Spleen (tissue), 11 donors: Measurements from ENCODE around the gene DLG5. TPM values are rescaled to one million over a fixed set of nuclear protein-coding genes. Genes with fewer than 3 reads are reported as not detected.

Source experiments
- DNase-seq: peaks from one replicate; pipeline ENCODE4 v3.0.0-alpha.2; 2020
- H3K27ac ChIP-seq, 8 donors: fragments of 200-600 bp; sonication (generic) in 7 of 8; 1 replicate in 4 of 8; 2 replicates in 4 of 8; pipeline versions ENCODE4 v1.5.0 to v1.8.0; 2016 to 2021; ENCODE audit warnings: inconsistent platforms in 4 of 8, mild to moderate bottlenecking in 4 of 8, moderate library complexity in 1 of 8
- H3K27me3 ChIP-seq, 7 donors: fragments of 200-600 bp; sonication (generic) in 6 of 7; replicated peaks in 1 of 7; 1 replicate in 4 of 7; 2 replicates in 3 of 7; pipeline versions ENCODE4 v1.5.0 to v1.8.0; 2016 to 2021; ENCODE audit warnings: inconsistent platforms in 3 of 7, mild to moderate bottlenecking in 1 of 7
- H3K36me3 ChIP-seq, 6 donors: fragments of 200-600 bp; sonication (generic) in 5 of 6; 1 replicate in 4 of 6; 2 replicates in 2 of 6; pipeline versions ENCODE4 v1.5.0 to v1.8.0; 2016 to 2021; ENCODE audit warnings: inconsistent platforms in 2 of 6
- H3K4me1 ChIP-seq, 6 donors: fragments of 200-600 bp; sonication (generic) in 5 of 6; 1 replicate in 3 of 6; 2 replicates in 3 of 6; pipeline versions ENCODE4 v1.5.0 to v1.8.0; 2016 to 2021; ENCODE audit warnings: inconsistent platforms in 3 of 6
- H3K4me3 ChIP-seq, 8 donors: fragments of 200-600 bp; sonication (generic) in 7 of 8; 1 replicate in 4 of 8; 2 replicates in 4 of 8; pipeline versions ENCODE4 v1.5.0 to v1.8.0; 2016 to 2021; ENCODE audit warnings: inconsistent platforms in 4 of 8, mild to moderate bottlenecking in 4 of 8, moderate library complexity in 2 of 8
- H3K9me3 ChIP-seq, 8 donors: fragments of 200-600 bp; sonication (generic) in 7 of 8; 1 replicate in 4 of 8; 2 replicates in 4 of 8; pipeline versions ENCODE4 v1.5.0 to v1.8.0; 2016 to 2021; ENCODE audit warnings: inconsistent platforms in 4 of 8
- POLR2A ChIP-seq, 3 donors: fragments of 450-650 bp; IDR thresholded peaks; one replicate each; pipeline ENCODE4 v1.5.1; 2017; ENCODE audit warnings: antibody characterized with exemption in 3 of 3, mild to moderate bottlenecking in 1 of 3
- POLR2AphosphoS5 ChIP-seq, 3 donors: sonication (generic); formaldehyde crosslinking; IDR thresholded peaks; one replicate each; pipeline ENCODE4 v1.5.1; 2017; ENCODE audit warnings: antibody characterized with exemption in 3 of 3
- WGBS, 5 donors: extraction: QIAGEN DNeasy Blood & Tissue Kit in 3 of 5; methylation state at CpG; one replicate each; pipeline versions ENCODE4 v1.1.5 to v1.1.7; 2013 to 2018; 5-methylcytosine and 5-hydroxymethylcytosine counted together
- intact Hi-C: fragments of 100-400 bp; cut with DNase I; formaldehyde crosslinking; loops from one replicate; pipeline ENCODE4 v1.15.0; 2023; ENCODE audit warnings: low total_unique reads
- polyA plus RNA-seq, 3 donors: library from polyadenylated mRNA; stranded (reverse); fragments of 200-250 nt; gene quantifications; one replicate each; pipeline ENCODE4 v1.2.1, GENCODE V29; 2013
- total RNA-seq, 7 donors: library from RNA; depleted of rRNA in 3 of 7; stranded (reverse); fragments of >200 nt in 3 of 7; fragmentation: NEBNext Ultra II Directional in 4 of 7; extraction: Animal tissue kit (Norgen Biotek cat#: 25700) in 4 of 7; gene quantifications; one replicate each; pipeline versions ENCODE4 v1.1.0 to v1.2.1, GENCODE V29; 2016 to 2021
- TF ChIP-seq, protein P1 (sequence below), 11 experiments: fragments of 200-600 bp in 7 of 11; fragments of 450-650 bp in 4 of 11; sonication (generic) in 4 of 11; IDR thresholded peaks in 8 of 11; conservative IDR thresholded peaks in 3 of 11; 1 replicate in 7 of 11; 2 replicates in 4 of 11; pipeline versions ENCODE4 v1.4.0 to v1.8.0; 2016 to 2021; ENCODE audit warnings: antibody characterized with exemption in 11 of 11, inconsistent platforms in 4 of 11, mild to moderate bottlenecking in 1 of 11
- donor health status: healthy with polysubstance abuse.
- donor health status: DM: no; HTN: no; CAD: no; lungs with moderate emphysema.
- donor health status: DM: no; HTN: no; CAD: no.
- donor health status: Bipolar disorder and iron deficiency.
- donor health status: healthy.
- donor health status: DM: no; HTN: no; CAD: no.
- donor health status: DM: yes; HTN: yes; CAD: no.

The DLG5 gene
- total and polyA plus RNA-seq, 10 donors: 2.0 to 14.4 (median 8.8) TPM

DNA sequence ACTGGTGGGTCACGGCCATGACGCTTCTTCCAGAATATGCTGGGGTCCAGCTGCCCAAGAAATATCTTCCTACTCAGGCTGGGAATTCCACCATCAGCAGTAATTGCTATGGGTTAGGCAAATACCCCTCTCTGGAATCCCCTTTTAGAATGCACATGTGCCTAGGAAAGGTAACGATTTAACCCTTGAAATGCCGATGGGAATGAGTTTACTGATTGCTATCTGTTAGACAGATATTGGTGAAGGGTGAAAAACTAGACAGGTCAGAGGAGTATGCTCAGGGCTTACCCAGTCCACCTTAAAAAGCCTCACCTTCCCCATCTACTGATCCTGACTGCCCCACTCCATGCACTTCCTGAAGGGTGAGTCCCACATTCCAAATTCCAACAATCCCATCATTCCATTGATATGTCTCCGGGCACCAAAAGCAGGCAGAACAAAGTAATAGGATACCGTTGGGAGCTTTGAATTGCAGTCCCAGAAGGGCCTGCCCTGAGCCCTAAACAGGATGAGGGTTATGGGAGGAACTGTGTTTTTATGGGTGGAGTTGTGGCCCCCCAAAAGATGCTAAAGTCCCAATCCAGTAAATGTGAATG is 59.3 kb downstream of the DLG5 start:
- H3K27ac ChIP-seq: no peak overlapping the region
- intact Hi-C loops: no loop called here
- H3K4me1 ChIP-seq: peaks cover 0 to 22% (median 2%) of the 10 kb centered on the region in 6 donors
- WGBS, 5 donors: 87 to 95% (median 90%) methylated on average over 6 of the region's 6 CpGs
- H3K27me3 ChIP-seq: no peaks in the 10 kb centered on the region
- TF ChIP-seq POLR2A (IDR thresholded peaks at IDR 0.05) (no peak), POLR2AphosphoS5 (IDR thresholded peaks at IDR 0.05) (no peak)
- TF ChIP-seq, protein P1, sequence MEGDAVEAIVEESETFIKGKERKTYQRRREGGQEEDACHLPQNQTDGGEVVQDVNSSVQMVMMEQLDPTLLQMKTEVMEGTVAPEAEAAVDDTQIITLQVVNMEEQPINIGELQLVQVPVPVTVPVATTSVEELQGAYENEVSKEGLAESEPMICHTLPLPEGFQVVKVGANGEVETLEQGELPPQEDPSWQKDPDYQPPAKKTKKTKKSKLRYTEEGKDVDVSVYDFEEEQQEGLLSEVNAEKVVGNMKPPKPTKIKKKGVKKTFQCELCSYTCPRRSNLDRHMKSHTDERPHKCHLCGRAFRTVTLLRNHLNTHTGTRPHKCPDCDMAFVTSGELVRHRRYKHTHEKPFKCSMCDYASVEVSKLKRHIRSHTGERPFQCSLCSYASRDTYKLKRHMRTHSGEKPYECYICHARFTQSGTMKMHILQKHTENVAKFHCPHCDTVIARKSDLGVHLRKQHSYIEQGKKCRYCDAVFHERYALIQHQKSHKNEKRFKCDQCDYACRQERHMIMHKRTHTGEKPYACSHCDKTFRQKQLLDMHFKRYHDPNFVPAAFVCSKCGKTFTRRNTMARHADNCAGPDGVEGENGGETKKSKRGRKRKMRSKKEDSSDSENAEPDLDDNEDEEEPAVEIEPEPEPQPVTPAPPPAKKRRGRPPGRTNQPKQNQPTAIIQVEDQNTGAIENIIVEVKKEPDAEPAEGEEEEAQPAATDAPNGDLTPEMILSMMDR (IDR thresholded peaks at IDR 0.05 in 8 of 11, conservative IDR thresholded peaks at IDR 0.05 in 3 of 11): no peak
- no peak for DNase-seq
- H3K4me3 ChIP-seq: no peak overlapping the region
- no peaks in the 10 kb centered on the region for H3K9me3 ChIP-seq
- peaks cover 0 to 4% (median 0%) of the 10 kb centered on the region in 6 donors for H3K36me3 ChIP-seq

DNA sequence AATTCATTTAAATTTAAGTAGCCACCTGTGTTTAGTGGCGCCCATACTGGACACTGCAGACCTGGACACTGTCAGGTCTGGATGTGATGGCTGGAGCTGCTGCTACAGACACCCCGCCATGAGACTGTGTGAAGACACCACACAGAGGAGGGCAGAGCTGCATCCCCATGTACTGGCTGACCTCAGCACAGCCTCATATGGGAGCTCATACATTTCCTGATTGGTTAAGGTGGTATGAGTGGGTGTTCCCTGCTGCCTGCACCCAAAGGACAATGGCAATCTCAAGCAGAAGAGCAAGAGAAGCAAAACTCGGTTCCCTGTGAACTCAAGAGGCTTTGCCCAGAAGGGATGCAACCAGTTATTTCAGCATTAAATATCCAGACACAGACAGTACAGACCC is 60.0 kb downstream of the DLG5 start:
- H3K4me3 ChIP-seq: no peak overlapping the region
- peaks cover 0 to 22% (median 0%) of the 10 kb centered on the region in 6 donors for H3K4me1 ChIP-seq
- H3K9me3 ChIP-seq: no peaks in the 10 kb centered on the region
- 70 to 87% (median 82%) methylated on average over 3 of the region's 3 CpGs for WGBS, 5 donors
- intact Hi-C loops: no loop called here
- H3K27ac ChIP-seq: no peak overlapping the region
- TF ChIP-seq, protein P1 (IDR thresholded peaks at IDR 0.05 in 8 of 11, conservative IDR thresholded peaks at IDR 0.05 in 3 of 11): no peak
- TF ChIP-seq POLR2AphosphoS5 (IDR thresholded peaks at IDR 0.05) (no peak), POLR2A (IDR thresholded peaks at IDR 0.05) (no peak)
- DNase-seq: no peak
- no peaks in the 10 kb centered on the region for H3K27me3 ChIP-seq
- peaks cover 0 to 4% (median 0%) of the 10 kb centered on the region in 6 donors for H3K36me3 ChIP-seq

DNA sequence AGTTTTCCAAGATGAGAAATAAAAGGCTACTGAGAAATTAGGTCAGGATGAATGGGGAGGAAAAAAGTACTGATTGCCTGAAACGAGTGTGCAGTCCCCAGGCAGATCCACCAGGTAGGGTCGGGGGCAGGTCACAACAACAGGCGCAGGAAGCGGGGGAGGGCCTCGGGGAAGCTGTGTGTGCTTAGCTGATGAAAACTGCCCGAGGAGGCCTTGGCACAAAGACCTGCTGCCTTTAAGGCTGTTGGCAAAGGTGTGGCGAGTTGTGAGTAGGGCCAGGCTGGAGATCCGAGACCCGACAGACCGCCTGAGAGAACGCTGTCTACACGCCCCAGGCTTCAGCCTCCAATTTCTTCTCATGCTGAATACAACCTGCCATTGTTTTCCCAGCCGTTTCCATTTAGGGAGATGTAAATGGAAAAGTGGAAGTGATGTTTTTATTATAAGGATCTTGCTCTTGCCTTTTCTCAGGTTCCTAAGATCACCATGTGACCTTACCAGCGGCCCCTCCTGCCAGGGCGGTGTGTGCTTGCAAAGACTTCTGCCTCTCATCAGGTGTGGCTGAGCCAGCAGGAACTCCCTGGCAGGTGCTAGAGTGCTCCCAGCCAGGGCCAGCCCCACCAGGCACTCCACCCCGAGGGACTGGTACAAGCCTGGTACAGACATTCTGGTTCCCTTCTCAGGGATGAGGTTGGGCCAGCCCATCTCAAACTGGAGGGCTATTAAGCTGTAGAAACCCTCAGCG is 60.8 kb downstream of the DLG5 start:
- 71 to 78% (median 75%) methylated on average over 17 of the region's 17 CpGs for WGBS, 5 donors
- Histone ChIP-seq H3K9me3 (no peaks in the 10 kb centered on the region), H3K4me3 (no peak overlapping the region), H3K4me1 (peaks cover 0 to 22% (median 0%) of the 10 kb centered on the region in 6 donors), H3K36me3 (peaks cover 0 to 4% (median 0%) of the 10 kb centered on the region in 6 donors), H3K27me3 (no peaks in the 10 kb centered on the region), H3K27ac (no peak overlapping the region)
- intact Hi-C loops: no loop called here
- DNase-seq: no peak
- TF ChIP-seq POLR2AphosphoS5 (IDR thresholded peaks at IDR 0.05) (no peak), POLR2A (IDR thresholded peaks at IDR 0.05) (no peak)
- TF ChIP-seq, protein P1 (IDR thresholded peaks at IDR 0.05 in 8 of 11, conservative IDR thresholded peaks at IDR 0.05 in 3 of 11): no peak
